ENCODE results near the gene SLC38A4. TPM values are rescaled to one million over a fixed set of nuclear protein-coding genes. Genes with fewer than 3 reads are reported as not detected.

The SLC38A4 gene
- total and polyA plus RNA-seq, 9 of the 15 experiments (the other 6 are each of a cell fraction or from before 2014, with no cell fraction given), result 0.16 TPM; not detected in 8

DNA sequence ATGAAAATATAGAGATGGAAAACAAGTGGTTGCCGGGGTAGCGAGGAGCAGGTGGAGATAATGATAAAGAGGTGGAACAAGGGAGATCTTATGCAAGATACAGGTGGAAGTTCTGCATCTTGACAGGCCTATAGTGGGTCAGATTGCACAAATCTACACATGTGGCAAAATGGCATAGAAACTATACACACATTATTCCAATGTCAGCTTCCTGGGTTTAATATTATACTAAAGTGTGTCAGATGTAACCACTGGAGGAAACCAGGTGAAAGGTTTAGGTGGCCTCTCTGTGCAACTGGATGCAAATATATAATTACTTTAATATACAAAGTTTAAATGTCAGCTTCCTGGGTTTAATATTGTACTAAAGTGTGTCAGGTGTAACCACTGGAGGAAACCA is 1.1 kb downstream of the SLC38A4 start:
- intact Hi-C loops (cut with micrococcal nuclease) (no loop called here), in situ Hi-C loops (cut with MboI) (no loop called here)
- no peak overlapping the region for H3K4me2 ChIP-seq (ENCODE audit: insufficient read depth, low read length)
- H3K27ac ChIP-seq (ENCODE audit: extremely low read depth, low read depth, low read length), result no peak overlapping the region
- H3K9ac ChIP-seq (ENCODE audit: insufficient read depth in 1 of 2, low read depth in 2 of 2, low read length in 2 of 2), result no peak overlapping the region
- ChIA-PET CTCF (ENCODE audit: low intra/inter-chr PET ratio) (no interaction called here), POLR2A (no interaction called here)
- peaks cover 0 to 5% of the 10 kb centered on the region in 2 experiments; a peak in 1 of 5 replicates for H3K4me1 ChIP-seq (replicated peaks in 1 of 2; ENCODE audit: control insufficient read depth in 2 of 2, insufficient read depth in 2 of 2, low read length in 2 of 2)
- no TSS peak for BruUV-seq (replicated peaks)
- H3K79me2 ChIP-seq (ENCODE audit: control insufficient read depth, insufficient read depth, low read length), result no peaks in the 10 kb centered on the region
- FAIRE-seq (no peak), ATAC-seq (no peak), DNase-seq (ENCODE audit: extremely low read depth in 1 of 4, low spot score in 3 of 4) (no peak)
- H3K9me3 ChIP-seq (replicated peaks; ENCODE audit: control insufficient read depth, insufficient read depth, low read depth, low read length), result no peaks in the 10 kb centered on the region
- H2AFZ ChIP-seq (ENCODE audit: low read depth, low read length), result no peak overlapping the region
- no peaks in the 10 kb centered on the region for H3K9me1 ChIP-seq (ENCODE audit: control insufficient read depth, insufficient read depth, low read length)
- 0 out of 5 replicates have a peak, but pooled peaks cover 0 to 4% of the 10 kb centered on the region in 2 experiments for H3K27me3 ChIP-seq (ENCODE audit: control insufficient read depth in 2 of 2, insufficient read depth in 2 of 2, low read length in 2 of 2)
- WGBS (ENCODE audit: insufficient coverage, low coverage, missing lambda C conversion rate), result 0% methylated on average over 2 of the region's 2 CpGs
- no peak overlapping the region for H3K4me3 ChIP-seq
- no peaks in the 10 kb centered on the region for H3K36me3 ChIP-seq (ENCODE audit: control insufficient read depth, insufficient read depth, low read length)
- no peaks in the 10 kb centered on the region for H4K20me1 ChIP-seq (replicated peaks; ENCODE audit: control insufficient read depth, insufficient read depth, low read length)
- TF ChIP-seq RAD51 (IDR thresholded peaks at IDR 0.05; ENCODE audit: borderline replicate concordance, low read depth), result no peak
- TF ChIP-seq, protein P1, sequence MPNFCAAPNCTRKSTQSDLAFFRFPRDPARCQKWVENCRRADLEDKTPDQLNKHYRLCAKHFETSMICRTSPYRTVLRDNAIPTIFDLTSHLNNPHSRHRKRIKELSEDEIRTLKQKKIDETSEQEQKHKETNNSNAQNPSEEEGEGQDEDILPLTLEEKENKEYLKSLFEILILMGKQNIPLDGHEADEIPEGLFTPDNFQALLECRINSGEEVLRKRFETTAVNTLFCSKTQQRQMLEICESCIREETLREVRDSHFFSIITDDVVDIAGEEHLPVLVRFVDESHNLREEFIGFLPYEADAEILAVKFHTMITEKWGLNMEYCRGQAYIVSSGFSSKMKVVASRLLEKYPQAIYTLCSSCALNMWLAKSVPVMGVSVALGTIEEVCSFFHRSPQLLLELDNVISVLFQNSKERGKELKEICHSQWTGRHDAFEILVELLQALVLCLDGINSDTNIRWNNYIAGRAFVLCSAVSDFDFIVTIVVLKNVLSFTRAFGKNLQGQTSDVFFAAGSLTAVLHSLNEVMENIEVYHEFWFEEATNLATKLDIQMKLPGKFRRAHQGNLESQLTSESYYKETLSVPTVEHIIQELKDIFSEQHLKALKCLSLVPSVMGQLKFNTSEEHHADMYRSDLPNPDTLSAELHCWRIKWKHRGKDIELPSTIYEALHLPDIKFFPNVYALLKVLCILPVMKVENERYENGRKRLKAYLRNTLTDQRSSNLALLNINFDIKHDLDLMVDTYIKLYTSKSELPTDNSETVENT (CRISPR knock-in tag; IDR thresholded peaks at IDR 0.05), result no peak
- TF ChIP-seq HNRNPL (IDR thresholded peaks at IDR 0.05; ENCODE audit: low read depth, low read length), result no peak
- TF ChIP-seq GTF2F1 (IDR thresholded peaks at IDR 0.05; ENCODE audit: low read depth, low read length), result no peak
- TF ChIP-seq KAT7 (CRISPR knock-in tag; IDR thresholded peaks at IDR 0.05; ENCODE audit: borderline replicate concordance), result no peak
- TF ChIP-seq ASH1L (IDR thresholded peaks at IDR 0.05; ENCODE audit: borderline replicate concordance, low read depth, partially characterized antibody), result no peak
- TF ChIP-seq ZNF395 (CRISPR knock-in tag; IDR thresholded peaks at IDR 0.05), result no peak
- no peak for TF ChIP-seq NBN (IDR thresholded peaks at IDR 0.05; ENCODE audit: low read depth)
- TF ChIP-seq HDAC8 (tag; IDR thresholded peaks at IDR 0.05), result no peak
- no peak for TF ChIP-seq MNT (conservative IDR thresholded peaks at IDR 0.05)
- TF ChIP-seq ZNF717 (CRISPR knock-in tag; IDR thresholded peaks at IDR 0.05), result no peak
- TF ChIP-seq TEAD4 (IDR thresholded peaks at IDR 0.05; ENCODE audit: low read length), result no peak
- TF ChIP-seq TEAD4 (CRISPR knock-in tag; IDR thresholded peaks at IDR 0.05; ENCODE audit: borderline replicate concordance), result no peak
- TF ChIP-seq NFYB (IDR thresholded peaks at IDR 0.05; ENCODE audit: extremely low read depth, insufficient read length), result no peak
- TF ChIP-seq ETV1 (tag; conservative IDR thresholded peaks at IDR 0.05; ENCODE audit: low read depth), result no peak
- TF ChIP-seq ZNF253 (CRISPR knock-in tag; conservative IDR thresholded peaks at IDR 0.05), result no peak
- no peak for TF ChIP-seq COPS2 (conservative IDR thresholded peaks at IDR 0.05)
